GM21528 (cell line): ENCODE measurements around the gene PCBP4.

ENCODE experiments used
- ATAC-seq: cut with Tn5 transposase; IDR thresholded peaks from one replicate; pipeline ENCODE4 v1.9.1; 2021; ENCODE audit warnings: mild to moderate bottlenecking, moderate library complexity; ENCODE audit not compliant: unreplicated experiment, low FRiP score

Gene PCBP4

GRCh38 chr3:51942603-51943450 lies 24.4 kb downstream of the PCBP4 start:
- ATAC-seq, result peak; percentile 25

- peak; percentile 85 for ATAC-seq
These were observed 25.3 kb downstream of the PCBP4 start, which contains the start of the genes PARP3 and RRP9 for GRCh38 chr3:51941798-51942602. Gene PARP3, plus strand, starts transcription at chr3:51942363. Its CDS starts 993 bp downstream, at chr3:51943356. Gene RRP9, minus strand, starts transcription at chr3:51941904. Its CDS starts 37 bp downstream, at chr3:51941867.

- no peak for ATAC-seq
These were observed 25.8 kb downstream of the PCBP4 start for GRCh38 chr3:51941463-51941797.

DNA sequence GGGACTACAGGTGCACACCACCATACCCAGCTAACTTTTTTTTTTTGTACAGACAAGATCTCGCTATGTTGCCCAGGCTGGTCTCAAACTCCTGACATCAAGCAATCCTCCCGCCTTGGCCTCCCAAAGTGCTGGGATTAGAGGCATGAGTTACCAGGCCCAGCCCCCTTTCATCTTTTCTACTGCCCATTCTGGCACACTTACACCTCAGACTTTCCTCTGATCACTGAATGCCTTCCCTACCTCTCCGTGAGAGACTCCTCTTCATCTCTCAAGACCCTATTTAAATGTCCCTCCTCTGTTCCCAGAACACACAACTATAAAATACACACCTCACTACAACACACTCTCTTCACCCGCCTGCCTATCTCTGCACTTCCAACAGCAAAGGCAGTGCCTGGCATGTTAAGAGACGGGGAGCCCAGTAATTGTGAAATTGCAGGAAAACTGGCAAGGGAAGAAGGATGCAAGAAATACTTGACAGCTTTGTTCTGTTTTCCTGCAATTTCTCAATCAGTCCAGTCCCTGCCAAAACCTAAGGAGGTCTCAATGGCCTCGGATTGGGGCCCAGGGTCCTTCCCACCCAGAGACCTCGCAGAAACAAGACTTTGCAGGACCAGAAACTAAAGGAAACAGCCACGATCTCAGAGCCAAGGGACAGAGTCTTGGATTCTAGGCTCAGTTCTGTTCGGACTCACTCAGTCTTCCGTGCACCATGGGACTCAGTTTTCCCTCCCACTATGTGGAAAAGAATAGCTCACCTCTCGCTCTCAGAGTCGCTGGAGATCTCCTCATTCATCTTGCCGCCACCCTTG lies 26.4 kb downstream of the PCBP4 start:
- ATAC-seq, result no peak

DNA sequence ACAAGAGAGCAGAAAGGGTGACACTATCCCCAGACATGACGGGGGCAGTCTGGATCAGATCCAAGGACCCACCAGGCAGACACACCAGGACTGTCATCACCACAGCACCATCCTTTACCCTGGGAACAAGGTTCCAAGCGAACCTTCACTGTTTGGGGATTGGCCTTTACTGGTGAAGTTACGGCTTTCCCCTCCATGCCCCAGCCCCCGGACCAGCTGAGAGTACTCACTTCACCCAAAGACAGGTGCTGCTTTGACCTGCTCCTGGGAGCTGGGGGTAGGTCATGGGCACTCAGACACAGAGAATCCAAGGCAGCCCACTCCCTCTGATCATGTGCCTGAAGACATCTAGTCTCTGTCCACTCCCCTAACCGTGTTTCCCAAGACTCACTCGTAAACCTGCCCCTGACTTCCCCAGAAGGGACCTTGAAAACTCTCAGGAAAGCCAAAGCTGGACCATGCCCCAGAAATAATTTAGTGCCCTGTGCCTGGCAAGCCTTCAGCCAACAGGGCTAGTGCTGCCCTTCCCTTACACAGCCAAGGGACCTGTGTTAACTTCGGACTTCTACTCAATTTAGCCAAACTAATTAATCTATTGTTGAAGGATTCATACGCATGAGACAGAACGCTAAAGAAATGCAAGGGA lies 28.4 kb downstream of the PCBP4 start:
- ATAC-seq, result no peak

DNA sequence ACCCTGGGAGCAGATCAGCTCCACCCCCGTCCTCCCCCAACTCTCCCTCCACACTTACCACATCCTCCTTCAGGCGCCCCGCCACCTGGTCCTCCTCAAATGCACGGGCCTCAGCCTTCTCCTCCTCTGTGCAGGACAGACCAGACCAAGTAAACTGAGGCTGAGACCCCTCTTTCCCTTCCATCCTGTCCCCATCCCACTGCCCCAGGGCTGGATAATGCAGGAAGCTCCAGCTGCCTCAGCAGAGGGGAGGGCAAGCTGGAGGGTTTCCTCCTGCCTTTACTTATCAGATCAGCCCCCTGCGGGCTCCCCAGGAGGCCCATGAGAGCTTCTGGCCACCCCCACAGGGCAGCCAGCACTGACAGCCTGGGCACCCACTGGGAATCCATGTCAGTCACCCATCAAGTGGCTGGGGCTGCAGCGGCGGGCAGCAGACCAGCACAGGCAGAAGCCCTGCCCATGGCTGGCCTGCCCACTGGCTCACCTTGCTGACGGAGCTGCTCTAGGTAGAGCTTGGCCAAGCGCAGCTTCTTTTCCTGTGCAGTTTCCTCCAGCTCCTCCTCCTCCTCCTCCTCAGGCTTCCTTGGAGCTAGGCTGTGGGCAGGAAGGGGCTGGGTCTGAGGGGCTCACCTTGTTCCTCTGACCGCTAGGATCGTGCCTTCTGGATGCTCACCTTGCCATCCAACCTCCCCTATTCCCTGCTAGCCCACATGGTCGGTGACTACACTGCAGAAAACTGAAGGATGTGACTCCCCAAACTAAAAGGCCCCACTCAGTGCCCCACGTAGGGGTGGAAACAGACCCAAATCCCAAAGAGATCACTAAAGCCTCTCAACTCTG lies 29.4 kb downstream of the PCBP4 start:
- no peak for ATAC-seq

DNA sequence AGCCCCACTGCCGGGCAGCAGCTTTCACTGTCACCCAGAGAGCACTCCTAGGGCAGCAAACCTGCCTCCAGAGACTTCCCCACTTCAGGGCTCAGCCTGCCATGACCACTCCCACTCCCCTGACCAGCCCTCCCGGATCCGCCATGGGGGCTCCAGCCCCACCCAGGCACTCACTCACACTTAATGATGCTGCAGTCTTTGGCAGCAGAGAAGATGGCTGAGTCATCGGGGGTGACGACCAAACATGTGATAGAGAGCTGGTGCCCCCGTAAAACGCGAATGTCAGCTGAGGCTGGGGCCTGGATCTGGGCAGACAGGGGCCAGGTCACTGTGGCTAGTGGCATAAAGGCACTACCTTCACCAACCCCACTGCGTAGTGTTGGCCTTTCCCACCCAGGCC lies 30.2 kb downstream of the PCBP4 start:
- no peak for ATAC-seq

DNA sequence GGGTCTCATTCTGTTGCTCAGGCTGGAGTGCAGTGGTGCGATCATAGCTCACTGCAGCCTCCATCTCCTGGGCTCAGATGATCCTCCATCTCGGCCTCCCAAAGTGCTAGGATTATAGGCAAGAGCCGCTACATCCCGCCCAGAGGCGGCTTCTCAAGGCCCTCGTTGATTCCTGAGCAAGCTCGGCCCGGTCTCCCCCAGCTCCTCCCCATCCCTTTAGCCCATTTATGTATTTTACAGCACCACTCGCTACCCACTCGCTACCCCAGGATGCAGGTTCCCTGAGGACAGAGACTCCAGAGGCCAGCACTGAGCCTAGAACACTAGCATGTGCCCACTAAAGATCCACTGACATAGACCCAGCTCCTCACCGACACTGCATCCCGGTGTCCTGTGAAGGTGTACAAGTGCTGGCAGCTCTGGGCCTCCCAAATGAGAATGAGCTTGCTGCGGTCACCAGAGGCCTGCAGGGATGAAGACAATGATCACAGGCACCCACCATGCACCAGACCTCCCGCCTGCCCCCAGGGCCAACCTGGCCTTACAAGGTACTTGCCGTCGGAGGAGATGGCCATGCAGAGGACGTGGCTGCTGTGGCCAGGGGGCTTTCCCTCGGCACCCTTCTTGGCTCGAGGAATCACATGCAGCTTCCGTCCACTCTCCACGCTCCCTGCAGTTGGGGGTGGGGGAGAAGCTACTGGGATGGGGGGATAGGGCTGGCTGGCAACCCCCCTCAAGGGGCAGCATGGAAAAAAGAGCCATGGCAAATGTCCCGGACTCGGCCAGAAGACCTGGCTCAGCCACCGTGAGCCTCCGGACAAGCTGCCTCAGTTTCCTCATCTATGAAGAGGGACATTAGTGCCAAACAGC lies 31.1 kb downstream of the PCBP4 start:
- no peak for ATAC-seq

DNA sequence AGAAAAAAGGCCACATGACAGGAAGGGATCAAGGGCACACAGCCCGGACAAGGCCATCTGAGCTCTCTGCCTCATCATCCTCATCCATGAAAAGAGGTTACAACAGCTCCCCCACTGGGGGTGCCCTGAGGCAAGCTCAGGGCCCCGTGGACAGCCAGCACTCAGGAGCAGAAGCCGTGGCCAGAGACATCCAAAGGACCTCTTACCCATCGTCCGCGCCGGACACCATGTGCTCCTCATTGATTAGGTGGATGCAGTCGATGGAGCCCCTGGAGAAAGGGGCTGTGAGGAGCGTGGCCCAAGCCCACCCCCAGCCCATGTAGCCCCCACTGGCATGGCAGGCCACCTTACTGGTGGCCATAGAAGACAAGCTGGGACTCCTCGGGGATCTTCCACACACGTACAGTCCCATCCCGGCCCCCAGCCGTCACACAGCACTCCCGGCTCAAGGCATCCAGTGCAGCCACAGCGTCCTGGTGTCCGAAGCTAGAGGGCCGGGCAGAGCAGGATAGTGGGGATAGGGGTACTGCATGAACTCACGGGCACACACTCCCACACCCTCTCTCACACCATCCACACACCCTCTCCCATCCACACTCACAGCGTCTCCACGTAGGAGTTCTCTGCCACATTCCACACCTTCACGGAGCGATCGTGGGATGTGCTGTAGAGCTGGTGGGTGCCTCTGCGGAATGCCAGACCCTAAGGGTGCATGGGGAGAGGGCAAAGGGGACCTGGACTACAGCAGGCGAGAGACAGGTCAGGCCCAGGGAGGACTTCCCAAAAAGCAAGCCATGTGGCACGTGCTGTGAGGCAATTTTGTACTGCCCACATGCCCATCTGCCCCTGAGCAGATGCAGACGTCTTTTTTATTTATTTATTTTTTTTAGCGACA lies 32.0 kb downstream of the PCBP4 start:
- ATAC-seq, result no peak

GRCh38 chr3:51934139-51934850 lies 33.0 kb downstream of the PCBP4 start:
- no peak for ATAC-seq

DNA sequence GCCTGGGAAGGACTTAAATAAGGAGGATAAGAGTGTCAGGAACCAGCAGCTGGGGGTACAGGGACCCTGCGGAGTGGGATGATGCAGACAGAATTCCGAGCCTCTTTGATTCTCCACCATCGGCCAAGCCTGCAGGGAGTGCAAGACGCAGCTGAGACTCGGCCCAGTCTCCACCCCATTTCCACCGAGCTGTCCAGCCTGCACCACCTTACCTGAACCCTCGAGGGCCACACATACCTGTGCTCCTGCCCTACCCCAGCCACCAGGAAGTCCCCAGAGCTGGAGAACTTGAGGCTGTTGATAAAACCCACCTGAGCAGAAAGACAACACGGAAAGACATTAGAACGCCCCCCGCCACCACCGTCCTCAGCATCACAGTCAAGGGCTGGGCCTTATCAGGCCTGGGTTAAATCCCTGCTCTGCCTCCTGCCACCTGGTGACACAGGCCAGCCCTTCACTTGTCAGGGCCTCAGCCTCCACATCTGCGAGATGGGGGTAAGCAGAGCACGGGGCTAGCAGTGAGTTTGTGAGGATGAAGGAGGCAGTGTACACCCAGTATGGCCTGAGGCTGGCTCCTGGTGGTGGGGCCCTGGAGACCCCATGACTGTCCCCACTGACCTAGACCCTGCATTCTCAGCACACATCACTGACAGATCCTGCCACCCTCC lies 33.6 kb downstream of the PCBP4 start:
- no peak for ATAC-seq

- ATAC-seq, result no peak
These were observed 34.5 kb downstream of the PCBP4 start for GRCh38 chr3:51932471-51933370.

DNA sequence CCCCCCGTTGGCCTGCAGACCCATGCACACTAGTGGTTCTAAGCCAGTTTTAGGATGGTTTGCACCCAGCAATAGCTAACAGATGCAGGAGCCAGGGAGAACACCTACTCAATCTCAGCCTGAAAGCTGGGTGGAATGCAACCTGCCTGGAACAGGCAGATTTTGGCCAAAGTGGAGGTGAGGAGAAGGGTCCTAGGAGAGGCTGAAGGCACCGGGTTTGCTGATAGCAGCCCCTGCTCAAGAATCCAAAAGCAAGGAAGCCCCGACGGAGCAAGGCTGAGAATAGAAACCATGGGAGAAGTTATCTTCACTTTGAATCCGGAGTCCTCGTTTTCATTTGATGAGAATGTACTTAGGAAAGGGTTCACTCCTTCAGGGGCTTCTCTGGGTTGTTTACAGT lies 35.5 kb downstream of the PCBP4 start:
- ATAC-seq, result no peak

- no peak for ATAC-seq
These were observed 36.8 kb downstream of the PCBP4 start for GRCh38 chr3:51930439-51930838.

- ATAC-seq, result no peak
These were observed 37.7 kb downstream of the PCBP4 start for GRCh38 chr3:51929420-51930003.
